ENCODE results near the gene ANKRD63. TPM values are rescaled to one million over a fixed set of nuclear protein-coding genes. Genes with fewer than 3 reads are reported as not detected.

ANKRD63 gene
- total and polyA plus RNA-seq, 2 donors (not counting 1 experiment from before 2014, with no cell fraction given), result 0.25 TPM; not detected in 1

DNA sequence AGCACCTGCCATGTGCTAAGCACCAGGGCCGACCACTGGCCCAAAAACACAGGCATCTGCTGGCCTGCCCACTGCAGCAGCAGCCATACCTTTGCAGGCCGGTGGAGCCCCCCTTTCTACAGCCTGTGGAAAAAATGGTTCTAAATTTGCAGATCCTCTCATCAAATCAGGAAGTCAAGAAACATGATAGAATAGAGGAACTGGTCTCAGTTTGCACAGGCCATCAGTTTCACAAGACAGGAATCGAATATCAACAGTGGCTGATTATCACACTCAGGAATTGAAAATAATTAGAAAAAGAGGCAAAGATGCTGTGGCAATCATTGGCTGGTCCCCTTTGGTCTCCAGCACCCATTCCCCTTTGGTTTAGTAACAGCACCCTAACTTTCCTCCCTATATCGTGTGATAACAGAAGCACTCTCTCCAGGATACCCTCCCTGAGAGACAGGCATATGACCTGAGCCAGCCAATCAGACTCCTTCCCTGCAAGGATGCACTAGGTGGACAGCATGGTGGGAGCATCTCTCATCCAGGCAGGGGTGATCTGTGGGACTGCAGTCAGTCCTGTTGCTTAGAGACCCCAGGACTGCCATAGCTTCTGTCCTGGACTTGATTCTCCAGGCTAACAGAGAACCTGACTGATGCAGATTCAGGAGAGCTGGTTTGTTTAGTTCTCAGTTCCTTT, 47.5 kb downstream of the ANKRD63 start:
- peaks cover 36% of the 10 kb centered on the region for H3K4me1 Mint-ChIP-seq
- ATAC-seq (ENCODE audit: low read depth) (peak; percentile 69), DNase-seq (peak; percentile 63)
- intact Hi-C loops (cut with micrococcal nuclease), result no loop called here
- peak overlapping the region in 2 of 5 experiments; percentile 0 to 6 for H3K4me3 ChIP-seq (ENCODE audit: control extremely low read depth in 1 of 5, extremely low read depth in 1 of 5, insufficient read depth in 1 of 5, low read depth in 2 of 5, low read length in 4 of 5)
- peak overlapping the region; percentile 61 for H2AFZ ChIP-seq (ENCODE audit: insufficient read depth, low read depth, low read length, poor library complexity, severe bottlenecking)
- ChIA-PET POLR2A (interaction anchor here (0.6 kb wide), 1 partner anchor 165 kb away, joined by 7 read pairs; no protein-coding TSS in a partner anchor), CTCF (interaction anchor here (1.5 to 1.8 kb wide), 2 partner anchors 40 to 187 kb away, joined by 4 read pairs; no protein-coding TSS in a partner anchor)
- TF ChIP-seq, protein P1, sequence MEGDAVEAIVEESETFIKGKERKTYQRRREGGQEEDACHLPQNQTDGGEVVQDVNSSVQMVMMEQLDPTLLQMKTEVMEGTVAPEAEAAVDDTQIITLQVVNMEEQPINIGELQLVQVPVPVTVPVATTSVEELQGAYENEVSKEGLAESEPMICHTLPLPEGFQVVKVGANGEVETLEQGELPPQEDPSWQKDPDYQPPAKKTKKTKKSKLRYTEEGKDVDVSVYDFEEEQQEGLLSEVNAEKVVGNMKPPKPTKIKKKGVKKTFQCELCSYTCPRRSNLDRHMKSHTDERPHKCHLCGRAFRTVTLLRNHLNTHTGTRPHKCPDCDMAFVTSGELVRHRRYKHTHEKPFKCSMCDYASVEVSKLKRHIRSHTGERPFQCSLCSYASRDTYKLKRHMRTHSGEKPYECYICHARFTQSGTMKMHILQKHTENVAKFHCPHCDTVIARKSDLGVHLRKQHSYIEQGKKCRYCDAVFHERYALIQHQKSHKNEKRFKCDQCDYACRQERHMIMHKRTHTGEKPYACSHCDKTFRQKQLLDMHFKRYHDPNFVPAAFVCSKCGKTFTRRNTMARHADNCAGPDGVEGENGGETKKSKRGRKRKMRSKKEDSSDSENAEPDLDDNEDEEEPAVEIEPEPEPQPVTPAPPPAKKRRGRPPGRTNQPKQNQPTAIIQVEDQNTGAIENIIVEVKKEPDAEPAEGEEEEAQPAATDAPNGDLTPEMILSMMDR (IDR thresholded peaks at IDR 0.05), result no peak
- no peak for TF ChIP-seq EZH2 (IDR thresholded peaks at IDR 0.05; ENCODE audit: borderline replicate concordance, insufficient read depth, low read depth, low read length, poor library complexity, severe bottlenecking)
- peaks cover 9% of the 10 kb centered on the region for H3K27me3 Mint-ChIP-seq
- no peak overlapping the region for H3K27ac ChIP-seq (ENCODE audit: low read length in 2 of 2)
- peak overlapping the region; percentile 35 for H3K4me3 Mint-ChIP-seq
- no peak overlapping the region for H3K9ac ChIP-seq (ENCODE audit: low read length)
- H4K20me1 ChIP-seq (ENCODE audit: control insufficient read depth, insufficient read depth, low read length, poor library complexity, severe bottlenecking), result no peaks in the 10 kb centered on the region
- H3K4me2 ChIP-seq (replicated peaks; ENCODE audit: low read depth, low read length, poor library complexity, severe bottlenecking), result peak overlapping the region; percentile 53
- peaks cover 0 to 12% (median 6%) of the 10 kb centered on the region in 4 experiments for H3K27me3 ChIP-seq (replicated peaks in 1 of 4; ENCODE audit: control extremely low read depth in 1 of 4, control insufficient read depth in 3 of 4, insufficient read depth in 4 of 4, low read length in 3 of 4)
- H3K27ac Mint-ChIP-seq, result peak overlapping the region; percentile 84
- H3K79me2 ChIP-seq (ENCODE audit: control insufficient read depth, insufficient read depth, low read length), result no peaks in the 10 kb centered on the region
- H3K36me3 ChIP-seq (replicated peaks in 1 of 2; ENCODE audit: control extremely low read depth in 1 of 2, control insufficient read depth in 1 of 2, extremely low read depth in 1 of 2, insufficient read depth in 2 of 2, low read length in 1 of 2), result no peaks in the 10 kb centered on the region
- peaks cover 0 to 4% (median 0%) of the 10 kb centered on the region in 3 donors for H3K9me3 ChIP-seq (ENCODE audit: control extremely low read depth in 1 of 3, control insufficient read depth in 2 of 3, insufficient read depth in 1 of 3, low read length in 2 of 3)
- WGBS (ENCODE audit: insufficient coverage), result 56% methylated on average over 2 of the region's 4 CpGs
- H3K9me3 Mint-ChIP-seq (ENCODE audit: insufficient read depth), result no peaks in the 10 kb centered on the region
- peaks cover 30 to 31% of the 10 kb centered on the region in 2 donors for H3K4me1 ChIP-seq (ENCODE audit: control insufficient read depth in 2 of 2, insufficient read depth in 2 of 2, low read length in 2 of 2)

- Histone ChIP-seq H3K9ac (ENCODE audit: low read length) (no peak overlapping the region), H3K4me3 (ENCODE audit: control extremely low read depth in 1 of 5, extremely low read depth in 1 of 5, insufficient read depth in 1 of 5, low read depth in 2 of 5, low read length in 4 of 5) (peak overlapping the region in 1 of 5 experiments; percentile 0), H3K27me3 (replicated peaks in 1 of 4; ENCODE audit: control extremely low read depth in 1 of 4, control insufficient read depth in 3 of 4, insufficient read depth in 4 of 4, low read length in 3 of 4) (peaks cover 0 to 8% (median 6%) of the 10 kb centered on the region in 4 experiments), H3K79me2 (ENCODE audit: control insufficient read depth, insufficient read depth, low read length) (no peaks in the 10 kb centered on the region), H3K27ac (ENCODE audit: low read length in 2 of 2) (no peak overlapping the region), H3K4me1 (ENCODE audit: control insufficient read depth in 2 of 2, insufficient read depth in 2 of 2, low read length in 2 of 2) (peaks cover 30 to 31% of the 10 kb centered on the region in 2 donors), H2AFZ (ENCODE audit: insufficient read depth, low read depth, low read length, poor library complexity, severe bottlenecking) (peak overlapping the region; percentile 61), H3K36me3 (replicated peaks in 1 of 2; ENCODE audit: control extremely low read depth in 1 of 2, control insufficient read depth in 1 of 2, extremely low read depth in 1 of 2, insufficient read depth in 2 of 2, low read length in 1 of 2) (no peaks in the 10 kb centered on the region), H3K4me2 (replicated peaks; ENCODE audit: low read depth, low read length, poor library complexity, severe bottlenecking) (peak overlapping the region; percentile 53), H4K20me1 (ENCODE audit: control insufficient read depth, insufficient read depth, low read length, poor library complexity, severe bottlenecking) (no peaks in the 10 kb centered on the region), H3K9me3 (ENCODE audit: control extremely low read depth in 1 of 3, control insufficient read depth in 2 of 3, insufficient read depth in 1 of 3, low read length in 2 of 3) (peaks cover 0 to under 1% (median 0%) of the 10 kb centered on the region in 3 donors)
- H3K27ac Mint-ChIP-seq, result peak overlapping the region; percentile 84
- no peaks in the 10 kb centered on the region for H3K9me3 Mint-ChIP-seq (ENCODE audit: insufficient read depth)
- peaks cover 9% of the 10 kb centered on the region for H3K27me3 Mint-ChIP-seq
- ATAC-seq (ENCODE audit: low read depth) (no peak), DNase-seq (no peak)
- CTCF ChIA-PET, result interaction anchor here (1.5 to 1.8 kb wide), 3 partner anchors 18 to 187 kb away, joined by 4 to 9 read pairs (median 4); no protein-coding TSS in a partner anchor
- peaks cover 35% of the 10 kb centered on the region for H3K4me1 Mint-ChIP-seq
- POLR2A ChIA-PET, result no interaction called here
- peak overlapping the region; percentile 35 for H3K4me3 Mint-ChIP-seq
- intact Hi-C loops (cut with micrococcal nuclease), result no loop called here
- TF ChIP-seq EZH2 (IDR thresholded peaks at IDR 0.05; ENCODE audit: borderline replicate concordance, insufficient read depth, low read depth, low read length, poor library complexity, severe bottlenecking), result no peak
- TF ChIP-seq, protein P1 (IDR thresholded peaks at IDR 0.05), result no peak
- WGBS (ENCODE audit: insufficient coverage), result 60% methylated on average over 4 of the region's 4 CpGs
Observed at GRCh38 chr15:40234783-40235182, 48.1 kb downstream of the ANKRD63 start.

Data from B cell (primary cell).